ENCODE results near the gene DBT.
"Not testable (repeated sequence)": the region's sequence is repeated elsewhere in the genome, so short reads cannot be mapped to it uniquely, and the experiment has no call there.

The DBT gene

DNA sequence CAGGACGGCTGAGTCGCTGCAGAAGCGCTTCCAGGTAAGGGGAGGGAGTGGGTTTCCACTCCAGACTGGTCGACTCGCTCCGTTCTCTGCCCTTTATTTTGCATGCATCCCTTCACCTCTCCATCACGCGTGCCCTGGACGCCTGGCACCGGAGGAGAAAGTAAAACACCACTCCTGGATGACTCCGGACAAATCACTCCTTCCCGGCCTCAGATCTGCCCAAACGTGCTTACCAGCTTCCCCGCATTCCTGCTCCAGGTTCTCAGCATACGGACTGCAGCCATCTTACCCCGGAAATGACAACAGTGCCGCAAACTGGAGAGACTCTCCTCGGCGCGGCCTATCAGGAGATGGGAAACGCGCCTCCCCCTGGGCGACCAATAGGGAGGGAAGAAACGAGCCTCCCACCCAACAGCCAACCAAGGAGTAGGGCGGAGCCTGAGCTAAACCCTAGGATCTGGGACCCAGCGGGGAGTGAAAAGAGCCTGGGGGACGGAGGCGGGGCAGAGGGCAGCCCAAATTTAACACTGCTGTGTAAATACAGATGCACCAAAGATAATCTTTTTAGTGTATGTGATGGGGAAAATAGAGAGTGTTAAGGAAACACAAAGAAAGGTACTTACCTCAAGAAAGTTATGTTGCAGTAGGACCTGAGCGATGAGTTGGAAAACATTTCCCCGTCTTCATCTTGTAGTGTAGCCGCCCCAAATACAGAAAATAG, at the start of gene DBT:
Gene DBT (minus strand): TSS at position 298 of the 721 bp plus-strand sequence. CDS start 14 bp downstream, at position 284.
- Histone ChIP-seq H2AFZ (ENCODE audit: low read depth, low read length) (peak within 1 kb of the TSS; percentile 99), H3K4me2 (ENCODE audit: insufficient read depth, low read length) (peak within 1 kb of the TSS; percentile 76), H3K27me3 (ENCODE audit: insufficient read depth, low read length, poor library complexity) (no peaks in the 10 kb centered on the region), H3K9me3 (ENCODE audit: insufficient read depth, low read length, severe bottlenecking) (no peaks in the 10 kb centered on the region), H3K36me3 (ENCODE audit: insufficient read depth, low read length) (no peaks in the 10 kb centered on the region), H3K27ac (ENCODE audit: low read length) (peak within 1 kb of the TSS; percentile 94), H3K4me3 (ENCODE audit: low read depth in 1 of 2, low read length in 2 of 2) (peak within 1 kb of the TSS; percentile 66 to 72), H4K20me1 (ENCODE audit: insufficient read depth, low read length) (no peaks in the 10 kb centered on the region), H3K9ac (ENCODE audit: low read depth, low read length) (peak within 1 kb of the TSS; percentile 85), H3K79me2 (ENCODE audit: insufficient read depth, low read length) (peaks cover 38% of the 10 kb centered on the region), H3K4me1 (ENCODE audit: insufficient read depth, low read length) (peaks cover 24% of the 10 kb centered on the region)
- ATAC-seq (ENCODE audit: insufficient read depth, low read depth) (peak; percentile 100), DNase-seq (peak; percentile 97)
- TF ChIP-seq, protein P1, sequence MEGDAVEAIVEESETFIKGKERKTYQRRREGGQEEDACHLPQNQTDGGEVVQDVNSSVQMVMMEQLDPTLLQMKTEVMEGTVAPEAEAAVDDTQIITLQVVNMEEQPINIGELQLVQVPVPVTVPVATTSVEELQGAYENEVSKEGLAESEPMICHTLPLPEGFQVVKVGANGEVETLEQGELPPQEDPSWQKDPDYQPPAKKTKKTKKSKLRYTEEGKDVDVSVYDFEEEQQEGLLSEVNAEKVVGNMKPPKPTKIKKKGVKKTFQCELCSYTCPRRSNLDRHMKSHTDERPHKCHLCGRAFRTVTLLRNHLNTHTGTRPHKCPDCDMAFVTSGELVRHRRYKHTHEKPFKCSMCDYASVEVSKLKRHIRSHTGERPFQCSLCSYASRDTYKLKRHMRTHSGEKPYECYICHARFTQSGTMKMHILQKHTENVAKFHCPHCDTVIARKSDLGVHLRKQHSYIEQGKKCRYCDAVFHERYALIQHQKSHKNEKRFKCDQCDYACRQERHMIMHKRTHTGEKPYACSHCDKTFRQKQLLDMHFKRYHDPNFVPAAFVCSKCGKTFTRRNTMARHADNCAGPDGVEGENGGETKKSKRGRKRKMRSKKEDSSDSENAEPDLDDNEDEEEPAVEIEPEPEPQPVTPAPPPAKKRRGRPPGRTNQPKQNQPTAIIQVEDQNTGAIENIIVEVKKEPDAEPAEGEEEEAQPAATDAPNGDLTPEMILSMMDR (IDR thresholded peaks at IDR 0.05; ENCODE audit: borderline replicate concordance, extremely low read depth, low read length, poor library complexity, severe bottlenecking): peak; percentile 0
- TF ChIP-seq EZH2 (IDR thresholded peaks at IDR 0.05; ENCODE audit: borderline replicate concordance, low read depth, low read length, severe bottlenecking): no peak

DNA sequence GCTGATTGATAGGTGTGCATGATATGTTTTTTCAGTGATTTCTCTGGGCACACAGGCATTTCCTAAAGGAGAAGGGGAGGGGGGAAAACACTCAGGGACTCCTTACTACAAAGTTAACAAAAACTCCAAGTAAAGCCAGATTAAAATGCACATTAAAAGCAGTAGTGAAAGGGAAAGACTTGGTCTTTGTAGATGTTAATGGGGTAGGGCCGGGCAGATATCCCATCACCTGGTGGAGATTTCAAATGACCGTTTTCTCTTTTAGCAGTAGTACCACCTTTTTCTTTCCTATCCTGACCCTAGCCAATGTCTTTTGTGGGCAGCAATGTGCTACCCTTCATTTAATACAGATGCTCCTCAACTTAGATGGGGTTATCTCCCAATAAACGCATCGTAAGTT, 48.9 kb upstream of the DBT start:
- Histone ChIP-seq H2AFZ (ENCODE audit: low read depth, low read length) (no peak overlapping the region), H3K9ac (ENCODE audit: low read depth, low read length) (no peak overlapping the region), H3K4me3 (ENCODE audit: low read depth in 1 of 2, low read length in 2 of 2) (no peak overlapping the region), H3K36me3 (ENCODE audit: insufficient read depth, low read length) (peaks cover 1% of the 10 kb centered on the region; the same call in 1 of the 2 replicates), H3K4me2 (ENCODE audit: insufficient read depth, low read length) (no peak overlapping the region), H3K27ac (ENCODE audit: low read length) (no peak overlapping the region), H3K27me3 (ENCODE audit: insufficient read depth, low read length, poor library complexity) (no peaks in the 10 kb centered on the region), H3K9me3 (ENCODE audit: insufficient read depth, low read length, severe bottlenecking) (no peaks in the 10 kb centered on the region), H4K20me1 (ENCODE audit: insufficient read depth, low read length) (no peaks in the 10 kb centered on the region), H3K79me2 (ENCODE audit: insufficient read depth, low read length) (no peaks in the 10 kb centered on the region), H3K4me1 (ENCODE audit: insufficient read depth, low read length) (no peaks in the 10 kb centered on the region)
- DNase-seq (no peak), ATAC-seq (ENCODE audit: insufficient read depth, low read depth) (no peak)
- TF ChIP-seq, protein P1 (IDR thresholded peaks at IDR 0.05; ENCODE audit: borderline replicate concordance, extremely low read depth, low read length, poor library complexity, severe bottlenecking): no peak
- TF ChIP-seq EZH2 (IDR thresholded peaks at IDR 0.05; ENCODE audit: borderline replicate concordance, low read depth, low read length, severe bottlenecking): no peak

DNA sequence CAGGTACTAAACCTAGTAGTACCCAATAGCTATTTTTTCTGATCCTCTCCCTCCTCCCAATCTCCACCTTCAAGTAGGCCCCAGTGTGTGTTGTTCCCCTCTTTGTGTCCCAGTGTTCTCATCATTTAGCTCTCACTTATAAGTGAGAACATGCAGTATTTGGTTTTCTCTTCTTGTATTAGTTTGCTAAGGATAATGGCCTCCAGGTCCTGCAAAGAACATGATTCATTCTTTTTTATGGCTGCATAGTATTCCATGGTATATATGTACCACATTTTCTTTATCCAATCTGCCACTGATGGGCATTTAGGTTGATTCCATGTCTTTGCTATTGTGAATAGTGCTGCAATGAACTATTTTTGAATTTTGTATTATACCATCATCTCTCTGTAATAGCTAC, 47.4 kb upstream of the DBT start:
- not testable (repeated sequence) for H3K9ac ChIP-seq (ENCODE audit: low read depth, low read length); H4K20me1 ChIP-seq (ENCODE audit: insufficient read depth, low read length); H3K4me3 ChIP-seq (ENCODE audit: low read depth in 1 of 2, low read length in 2 of 2); H3K4me1 ChIP-seq (ENCODE audit: insufficient read depth, low read length); H3K4me2 ChIP-seq (ENCODE audit: insufficient read depth, low read length); H3K27me3 ChIP-seq (ENCODE audit: insufficient read depth, low read length, poor library complexity); DNase-seq; H3K9me3 ChIP-seq (ENCODE audit: insufficient read depth, low read length, severe bottlenecking); ATAC-seq (ENCODE audit: insufficient read depth, low read depth); H3K27ac ChIP-seq (ENCODE audit: low read length); H3K79me2 ChIP-seq (ENCODE audit: insufficient read depth, low read length); H2AFZ ChIP-seq (ENCODE audit: low read depth, low read length)
- H3K36me3 ChIP-seq (ENCODE audit: insufficient read depth, low read length): peaks cover 17% of the 10 kb centered on the region; the same call in 1 of the 2 replicates

DNA sequence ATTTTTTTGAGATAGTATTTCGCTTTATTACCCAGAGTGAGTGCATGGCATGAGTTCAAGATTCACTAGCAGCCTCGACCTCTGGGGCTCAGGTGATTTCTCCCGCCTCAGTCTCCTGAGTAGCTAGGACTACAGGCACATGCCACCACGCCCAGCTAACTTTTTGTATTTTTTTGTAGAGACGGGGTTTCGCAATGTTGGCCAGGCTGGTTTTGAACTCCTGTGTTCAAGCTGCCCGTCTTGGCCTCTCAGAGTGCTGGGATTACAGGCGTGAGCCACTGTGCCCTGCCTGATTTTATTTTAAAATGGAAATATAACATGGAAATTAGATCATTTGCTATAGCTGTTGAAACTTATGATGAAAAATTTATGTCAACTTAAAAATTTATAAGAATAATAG, 46.5 kb upstream of the DBT start:
- H4K20me1 ChIP-seq (ENCODE audit: insufficient read depth, low read length): no peaks in the 10 kb centered on the region
- no peak overlapping the region for H3K4me2 ChIP-seq (ENCODE audit: insufficient read depth, low read length)
- H2AFZ ChIP-seq (ENCODE audit: low read depth, low read length): no peak overlapping the region
- TF ChIP-seq, protein P1 (IDR thresholded peaks at IDR 0.05; ENCODE audit: borderline replicate concordance, extremely low read depth, low read length, poor library complexity, severe bottlenecking): no peak
- TF ChIP-seq EZH2 (IDR thresholded peaks at IDR 0.05; ENCODE audit: borderline replicate concordance, low read depth, low read length, severe bottlenecking): no peak
- H3K9ac ChIP-seq (ENCODE audit: low read depth, low read length): no peak overlapping the region
- no peaks in the 10 kb centered on the region for H3K27me3 ChIP-seq (ENCODE audit: insufficient read depth, low read length, poor library complexity)
- H3K79me2 ChIP-seq (ENCODE audit: insufficient read depth, low read length): no peaks in the 10 kb centered on the region
- no peak for ATAC-seq (ENCODE audit: insufficient read depth, low read depth)
- H3K4me1 ChIP-seq (ENCODE audit: insufficient read depth, low read length): no peaks in the 10 kb centered on the region
- DNase-seq: no peak
- H3K27ac ChIP-seq (ENCODE audit: low read length): no peak overlapping the region
- peaks cover 25% of the 10 kb centered on the region; the same call in 1 of the 2 replicates for H3K36me3 ChIP-seq (ENCODE audit: insufficient read depth, low read length)
- no peak overlapping the region for H3K4me3 ChIP-seq (ENCODE audit: low read depth in 1 of 2, low read length in 2 of 2)
- no peaks in the 10 kb centered on the region for H3K9me3 ChIP-seq (ENCODE audit: insufficient read depth, low read length, severe bottlenecking)
